Psoas muscle (tissue), 8 donors: ENCODE data around the gene GHR. TPM values are rescaled to one million over a fixed set of nuclear protein-coding genes. Genes with fewer than 3 reads are reported as not detected.

Experiments used
- ATAC-seq, 4 donors: fragments of 200-7000 bp; cut with Tn5 transposase; one replicate each; pipeline ENCODE4 v1.9.1; 2020; ENCODE audit warnings: moderate library complexity in 3 of 4, mild to moderate bottlenecking in 2 of 4
- DNase-seq, 2 donors: peaks; one replicate each; pipeline ENCODE4 v3.0.0-alpha.2; 2020
- H3K27ac ChIP-seq: fragments of 200-600 bp; one replicate; pipeline ENCODE4 v1.8.0; 2022
- H3K27me3 ChIP-seq, 3 donors: fragments of 200-600 bp in 1 of 3; one replicate each; pipeline versions ENCODE4 v1.6.1 to v1.8.0; 2013 to 2022; ENCODE audit warnings: low read length in 2 of 3, mild to moderate bottlenecking in 2 of 3, moderate library complexity in 1 of 3; ENCODE audit not compliant: insufficient read depth in 3 of 3
- H3K36me3 ChIP-seq, 2 donors: fragments of 200-600 bp in 1 of 2; one replicate each; pipeline versions ENCODE4 v1.6.1 to v1.8.0; 2013 to 2022; ENCODE audit warnings: low read depth in 1 of 2, mild to moderate bottlenecking in 1 of 2, moderate library complexity in 1 of 2; ENCODE audit not compliant: insufficient read depth in 1 of 2
- H3K4me1 ChIP-seq: fragments of 200-600 bp; one replicate; pipeline ENCODE4 v1.8.0; 2022
- H3K4me3 ChIP-seq: fragments of 200-600 bp; one replicate; pipeline ENCODE4 v1.8.0; 2022; ENCODE audit warnings: mild to moderate bottlenecking
- H3K9me3 ChIP-seq: fragments of 200-600 bp; one replicate; pipeline ENCODE4 v1.8.0; 2022
- WGBS, 3 donors: extraction: QIAGEN DNeasy Blood & Tissue Kit; methylation state at CpG; one replicate each; pipeline versions ENCODE4 v1.1.6 to v1.1.7; 2013; 5-methylcytosine and 5-hydroxymethylcytosine counted together
- intact Hi-C, 2 donors: fragments of 100-400 bp; cut with DNase I; formaldehyde crosslinking; loops; one replicate each; pipeline versions ENCODE4 v1.11.0 to v1.14.2; 2022
- polyA plus RNA-seq, 3 donors: library from polyadenylated mRNA; stranded (reverse); fragments of 200-250 nt; gene quantifications; one replicate each; pipeline ENCODE4 v1.2.3, GENCODE V29; 2013
- total RNA-seq, 4 donors: library from RNA; stranded (reverse); fragmentation: NEBNext Ultra II Directional in 2 of 4; extraction: Animal tissue kit (Norgen Biotek cat#: 25700) in 2 of 4; gene quantifications; one replicate each; pipeline versions ENCODE4 v1.2.1 to v1.2.4, GENCODE V29; 2021 to 2023
- TF ChIP-seq, protein P1 (sequence below): fragments of 200-600 bp; IDR thresholded peaks from one replicate; pipeline ENCODE4 v1.8.0; 2022; ENCODE audit warnings: antibody characterized with exemption
- donor health status: healthy with polysubstance abuse.
- donor health status: DM: no; HTN: no; CAD: no; lungs with moderate emphysema.
- donor health status: Bipolar disorder and iron deficiency.
- donor health status: healthy.
- donor health status: DM: yes; HTN: yes; CAD: no.
- donor health status: DM: no; HTN: no; CAD: no.
- donor health status: DM: no; HTN: no; CAD: no.
- donor health status: DM: yes; HTN: yes; CAD: no.

Gene GHR
- total and polyA plus RNA-seq, 7 donors: 12.4 to 60.3 (median 32.1) TPM

DNA sequence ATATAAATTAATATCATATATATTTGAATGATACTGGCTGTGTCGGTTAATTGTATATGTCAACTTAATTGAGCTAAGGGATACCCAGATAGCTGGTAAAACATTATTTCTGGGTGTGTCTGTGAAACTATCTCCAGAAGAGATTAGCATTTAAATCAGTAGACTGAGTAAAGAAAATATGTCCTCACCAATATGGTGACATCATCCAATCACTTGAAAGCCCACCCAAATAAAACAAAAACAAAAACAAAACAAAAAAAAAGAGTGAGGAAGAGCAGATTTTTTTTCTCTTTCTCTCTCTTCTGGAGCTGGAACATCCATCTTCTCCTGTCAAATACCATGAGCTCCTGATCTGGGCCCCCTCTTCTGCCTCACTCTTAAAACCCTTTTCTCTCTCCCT, 317.7 kb downstream of the GHR start:
- no peak for DNase-seq
- no peak overlapping the region for H3K27ac ChIP-seq
- WGBS, 3 donors: 93 to 97% (median 97%) methylated on average over 1 of the region's 1 CpG
- TF ChIP-seq, protein P1, sequence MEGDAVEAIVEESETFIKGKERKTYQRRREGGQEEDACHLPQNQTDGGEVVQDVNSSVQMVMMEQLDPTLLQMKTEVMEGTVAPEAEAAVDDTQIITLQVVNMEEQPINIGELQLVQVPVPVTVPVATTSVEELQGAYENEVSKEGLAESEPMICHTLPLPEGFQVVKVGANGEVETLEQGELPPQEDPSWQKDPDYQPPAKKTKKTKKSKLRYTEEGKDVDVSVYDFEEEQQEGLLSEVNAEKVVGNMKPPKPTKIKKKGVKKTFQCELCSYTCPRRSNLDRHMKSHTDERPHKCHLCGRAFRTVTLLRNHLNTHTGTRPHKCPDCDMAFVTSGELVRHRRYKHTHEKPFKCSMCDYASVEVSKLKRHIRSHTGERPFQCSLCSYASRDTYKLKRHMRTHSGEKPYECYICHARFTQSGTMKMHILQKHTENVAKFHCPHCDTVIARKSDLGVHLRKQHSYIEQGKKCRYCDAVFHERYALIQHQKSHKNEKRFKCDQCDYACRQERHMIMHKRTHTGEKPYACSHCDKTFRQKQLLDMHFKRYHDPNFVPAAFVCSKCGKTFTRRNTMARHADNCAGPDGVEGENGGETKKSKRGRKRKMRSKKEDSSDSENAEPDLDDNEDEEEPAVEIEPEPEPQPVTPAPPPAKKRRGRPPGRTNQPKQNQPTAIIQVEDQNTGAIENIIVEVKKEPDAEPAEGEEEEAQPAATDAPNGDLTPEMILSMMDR: no peak
- H3K36me3 ChIP-seq: no peaks in the 10 kb centered on the region
- no peaks in the 10 kb centered on the region for H3K4me1 ChIP-seq
- ATAC-seq: no peak
- no peak overlapping the region for H3K4me3 ChIP-seq
- H3K9me3 ChIP-seq: no peaks in the 10 kb centered on the region
- intact Hi-C loops: no loop called here
- no peaks in the 10 kb centered on the region for H3K27me3 ChIP-seq

DNA sequence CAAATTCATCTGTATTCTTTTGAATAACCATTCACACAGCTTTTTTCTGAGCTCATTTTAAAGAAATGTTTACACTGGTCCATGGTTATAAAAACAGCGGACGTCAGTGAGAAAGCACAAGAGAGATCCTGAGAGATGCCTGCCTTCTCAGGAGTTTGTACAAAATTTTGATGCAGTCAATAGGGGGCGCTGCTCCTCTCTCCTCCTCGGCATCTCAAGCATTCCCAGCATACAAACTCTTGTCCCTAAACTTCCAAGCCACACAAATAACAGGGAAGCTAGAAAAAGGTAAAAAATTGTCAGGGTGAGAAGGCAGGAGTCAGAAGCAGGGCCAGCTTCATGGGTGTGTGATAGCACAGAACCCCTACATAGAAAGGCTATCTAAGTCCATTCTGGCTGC, 322.2 kb downstream of the GHR start:
- intact Hi-C loops: no loop called here
- TF ChIP-seq, protein P1: peak; percentile 8
- Histone ChIP-seq H3K27ac (no peak overlapping the region), H3K27me3 (no peaks in the 10 kb centered on the region), H3K9me3 (no peaks in the 10 kb centered on the region), H3K36me3 (no peaks in the 10 kb centered on the region), H3K4me3 (no peak overlapping the region), H3K4me1 (no peaks in the 10 kb centered on the region)
- ATAC-seq (no peak), DNase-seq (no peak)
- WGBS, 3 donors: 20 to 21% (median 21%) methylated on average over 4 of the region's 4 CpGs

DNA sequence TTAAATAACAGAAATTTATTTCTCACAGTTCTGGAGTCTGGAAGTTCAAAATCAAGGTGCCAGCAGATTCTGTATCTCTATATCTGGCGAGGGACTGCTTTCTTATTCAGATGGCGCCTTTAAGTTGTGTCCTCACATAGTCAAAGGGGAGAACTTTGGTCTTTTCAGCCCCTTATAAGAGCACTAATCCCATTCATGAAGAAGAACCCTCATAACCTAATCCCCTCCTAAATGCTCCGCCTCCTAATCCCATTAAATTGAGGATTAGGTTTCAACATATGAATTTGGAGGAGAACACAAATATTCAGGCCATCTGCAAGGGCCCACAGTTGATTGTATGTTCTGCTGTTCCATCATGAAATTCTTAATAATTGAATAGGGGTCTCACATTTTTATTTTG, 322.6 kb downstream of the GHR start:
- intact Hi-C loops: no loop called here
- Histone ChIP-seq H3K36me3 (no peaks in the 10 kb centered on the region), H3K27ac (no peak overlapping the region), H3K4me3 (no peak overlapping the region), H3K27me3 (no peaks in the 10 kb centered on the region), H3K9me3 (no peaks in the 10 kb centered on the region), H3K4me1 (no peaks in the 10 kb centered on the region)
- ATAC-seq (no peak), DNase-seq (no peak)
- TF ChIP-seq, protein P1: no peak
- 93 to 97% (median 97%) methylated on average over 3 of the region's 3 CpGs for WGBS, 3 donors

DNA sequence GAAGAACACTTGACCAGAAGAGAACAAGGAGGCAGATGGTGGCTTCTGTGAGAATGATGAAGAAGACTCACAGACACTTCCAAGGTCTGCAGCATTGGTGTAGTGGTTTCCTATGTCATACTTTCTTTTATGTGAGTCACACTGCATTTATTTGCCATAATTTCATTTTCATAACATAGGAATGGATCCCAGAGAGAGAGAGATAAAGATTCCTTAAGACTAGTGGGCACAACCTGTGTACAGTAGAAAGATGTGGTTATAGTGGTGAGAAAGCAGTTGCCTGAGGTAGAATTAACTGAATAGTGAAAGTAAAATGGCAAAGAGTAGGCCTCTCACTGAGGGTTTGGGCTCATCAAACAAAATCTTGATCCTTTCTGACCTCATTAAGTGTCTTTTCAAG, 325.8 kb downstream of the GHR start:
- ATAC-seq: no peak
- Histone ChIP-seq H3K27me3 (no peaks in the 10 kb centered on the region), H3K4me1 (no peaks in the 10 kb centered on the region), H3K27ac (no peak overlapping the region), H3K4me3 (no peak overlapping the region), H3K36me3 (no peaks in the 10 kb centered on the region), H3K9me3 (no peaks in the 10 kb centered on the region)
- TF ChIP-seq, protein P1: no peak
- intact Hi-C loops: no loop called here
- DNase-seq: no peak

DNA sequence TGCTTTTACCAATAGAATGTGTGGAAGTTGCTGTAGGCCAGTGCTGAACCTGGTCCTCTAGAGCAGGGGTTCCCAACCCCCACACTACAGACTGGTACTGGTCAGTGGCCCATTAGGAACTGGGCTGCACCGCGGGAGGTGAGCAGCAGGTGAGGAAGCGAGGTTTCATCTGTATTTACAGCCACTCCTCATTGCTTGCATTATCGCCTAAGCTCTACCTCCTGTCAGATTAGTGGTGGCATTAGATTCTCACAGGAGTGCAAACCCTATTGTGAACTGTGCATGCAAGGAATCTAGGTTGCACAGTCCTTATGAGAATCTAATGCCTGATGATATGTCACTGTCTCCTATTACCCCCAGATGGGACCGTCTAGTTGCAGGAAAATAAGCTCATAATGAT, 327.3 kb downstream of the GHR start:
- TF ChIP-seq, protein P1: no peak
- Histone ChIP-seq H3K27me3 (no peaks in the 10 kb centered on the region), H3K4me1 (no peaks in the 10 kb centered on the region), H3K27ac (no peak overlapping the region), H3K4me3 (no peak overlapping the region), H3K9me3 (no peaks in the 10 kb centered on the region), H3K36me3 (no peaks in the 10 kb centered on the region)
- DNase-seq: no peak
- intact Hi-C loops: no loop called here
- no peak for ATAC-seq
- WGBS, 3 donors: 94 to 97% (median 95%) methylated on average over 5 of the region's 5 CpGs
